C4-2B (cell line): Measurements from ENCODE around the gene RAB1A.

Experiments
- H3K27ac ChIP-seq: fragments of 450-650 bp; 2 replicates; pipeline ENCODE4 v1.5.1; 2017
- CTCF ChIP-seq: fragments of 450-650 bp; conservative IDR thresholded peaks from 2 replicates; pipeline ENCODE4 v1.5.1; 2017; ENCODE audit warnings: mild to moderate bottlenecking
- ZFX ChIP-seq: fragments of 450-650 bp; IDR thresholded peaks from 2 replicates; pipeline ENCODE4 v1.6.1; 2017

The RAB1A gene

DNA sequence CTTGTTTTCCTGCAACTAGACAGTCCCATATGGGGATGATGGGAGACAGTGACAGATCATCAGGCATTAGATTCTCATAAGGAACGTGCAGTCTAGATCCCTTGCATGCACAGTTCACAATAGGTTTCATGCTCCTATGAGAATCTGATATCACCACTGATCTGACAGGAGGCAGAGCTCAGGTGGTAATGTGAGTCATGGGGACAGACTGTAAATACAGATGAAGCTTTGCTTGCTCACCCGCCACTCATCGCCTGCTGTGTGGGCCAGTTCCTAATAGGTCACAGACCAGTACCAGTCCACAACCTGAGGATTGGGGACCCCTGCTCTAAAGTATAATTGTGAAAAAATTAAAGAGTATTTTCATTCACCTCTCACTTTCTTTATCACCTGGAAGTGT lies 23.6 kb upstream of the RAB1A start:
- no peak overlapping the region for H3K27ac ChIP-seq
- TF ChIP-seq ZFX (no peak), CTCF (no peak)

DNA sequence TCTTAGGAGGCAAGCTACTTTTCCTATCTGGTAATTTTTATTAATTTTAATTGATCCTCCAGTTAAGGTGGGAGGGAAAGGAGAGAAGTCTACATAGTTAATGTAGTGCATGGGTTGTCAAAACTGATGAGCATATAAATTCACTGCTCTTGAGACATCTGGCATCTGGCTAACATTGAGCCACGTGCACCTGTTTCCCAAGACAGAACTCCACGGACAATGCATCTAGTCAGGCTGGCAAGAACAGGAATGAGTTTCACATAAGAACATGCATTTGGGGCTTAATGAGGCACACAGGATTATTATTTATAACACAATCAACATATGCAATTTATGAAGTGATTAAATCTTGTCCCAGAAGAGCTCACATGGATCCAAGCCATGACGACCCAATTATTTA lies 16.2 kb upstream of the RAB1A start:
- no peak overlapping the region for H3K27ac ChIP-seq
- TF ChIP-seq ZFX (no peak), CTCF (no peak)

GRCh38 chr2:65144571-65144970 lies 14.7 kb upstream of the RAB1A start:
- H3K27ac ChIP-seq, result no peak overlapping the region
- TF ChIP-seq ZFX, result no peak
- TF ChIP-seq CTCF, result no peak

DNA sequence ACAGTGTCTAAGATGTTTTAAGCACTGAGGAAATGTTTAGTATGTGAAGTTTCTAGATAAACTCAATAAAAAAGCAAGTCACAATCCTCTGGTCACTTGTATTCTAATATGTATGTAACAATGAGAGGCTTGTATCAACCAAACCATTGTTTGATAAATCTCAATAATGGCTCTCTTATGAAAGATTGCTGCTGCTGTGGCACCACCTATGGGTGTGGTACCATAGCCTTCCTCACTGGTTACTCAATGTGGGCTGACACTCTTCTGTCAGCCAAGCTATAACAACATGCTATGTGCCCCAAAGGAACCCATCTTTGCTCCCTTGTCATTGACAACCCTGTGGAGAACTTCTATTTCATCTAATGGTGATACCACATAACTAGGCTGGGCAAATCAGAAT lies 12.6 kb upstream of the RAB1A start:
- TF ChIP-seq CTCF (no peak), ZFX (no peak)
- H3K27ac ChIP-seq, result no peak overlapping the region

DNA sequence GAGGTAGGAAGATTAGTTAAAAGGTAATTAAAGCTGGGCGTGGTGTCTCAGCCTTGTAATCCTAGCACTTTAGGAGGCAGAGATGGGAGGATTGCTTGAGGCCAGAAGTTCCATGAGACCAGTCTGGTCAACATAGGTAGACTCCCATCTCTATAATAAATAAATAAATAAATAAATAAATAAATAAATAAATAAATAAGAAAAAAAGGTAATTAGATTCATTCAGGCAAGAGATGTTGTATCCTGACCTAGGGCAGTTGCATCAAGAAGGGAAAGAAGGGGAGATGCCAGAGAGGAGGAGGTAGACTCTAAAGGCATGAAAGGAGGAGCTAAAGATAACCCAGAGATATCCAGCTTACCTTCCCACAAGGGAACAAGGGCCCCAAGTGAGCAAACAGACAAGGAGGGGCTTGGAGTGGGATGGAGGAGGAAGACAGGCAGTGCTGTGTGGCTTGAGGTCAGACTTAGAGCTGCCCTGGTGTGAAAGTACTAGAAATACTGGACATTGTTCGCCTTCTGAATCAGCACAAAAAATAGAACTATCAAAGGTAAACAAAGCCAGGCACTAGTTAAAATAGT lies 7.4 kb upstream of the RAB1A start:
- H3K27ac ChIP-seq, result no peak overlapping the region
- TF ChIP-seq ZFX (no peak), CTCF (no peak)

- peak overlapping the region; percentile 44 for H3K27ac ChIP-seq
- TF ChIP-seq ZFX (no peak), CTCF (no peak)
Observed at GRCh38 chr2:65136253-65136652, 6.3 kb upstream of the RAB1A start.

DNA sequence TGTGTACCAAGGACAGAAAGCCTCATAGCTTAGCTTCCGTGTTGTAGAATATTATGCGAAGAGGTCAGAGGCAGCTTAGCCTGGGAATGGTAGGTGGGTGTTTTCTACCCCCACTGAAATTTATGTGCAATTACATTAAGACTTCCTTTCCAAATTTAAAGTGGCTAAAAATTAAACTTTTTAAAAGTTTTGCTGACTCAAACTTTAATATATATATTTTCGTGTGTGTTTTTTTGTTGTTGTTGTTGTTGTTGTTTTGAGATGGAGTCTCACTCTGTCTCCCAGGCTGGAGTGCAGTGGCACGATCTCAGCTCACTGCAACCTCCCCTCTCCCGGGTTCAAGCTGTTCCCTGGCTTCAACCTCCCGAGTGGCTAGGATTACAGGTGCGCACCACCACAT lies 4.3 kb upstream of the RAB1A start:
- no peak overlapping the region for H3K27ac ChIP-seq
- TF ChIP-seq CTCF (no peak), ZFX (no peak)
